Measurements from ENCODE around the gene SOWAHC. TPM values are rescaled to one million over a fixed set of nuclear protein-coding genes. Genes with fewer than 3 reads are reported as not detected.

Gene SOWAHC
- total RNA-seq, 1 donor from 2014 or later: 20.8 TPM

DNA sequence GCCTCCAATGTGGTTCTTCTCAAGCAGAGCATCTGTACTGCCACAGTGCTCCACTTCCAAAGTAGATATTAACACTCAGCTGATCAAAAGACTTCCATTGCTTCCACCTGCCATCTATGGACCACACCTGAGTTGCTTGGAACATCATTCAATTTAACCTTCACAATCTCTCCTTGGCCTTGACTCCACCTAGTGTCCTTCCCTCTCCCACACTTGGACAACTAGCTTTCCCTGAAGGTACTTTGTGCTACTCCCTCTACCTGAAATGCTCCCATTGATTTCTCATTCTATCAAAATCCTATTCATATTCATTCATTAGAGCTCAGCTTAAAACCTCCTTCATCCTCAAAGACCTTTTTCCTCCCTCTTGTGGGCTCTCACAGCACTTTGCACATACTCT lies 48.7 kb downstream of the SOWAHC start:
- Histone ChIP-seq H3K4me1 (no peaks in the 10 kb centered on the region), H3K9me3 (no peaks in the 10 kb centered on the region), H3K4me3 (no peak overlapping the region), H3K27me3 (ENCODE audit: low read depth) (no peaks in the 10 kb centered on the region), H3K27ac (no peak overlapping the region), H3K36me3 (no peaks in the 10 kb centered on the region)
- TF ChIP-seq, protein P1, sequence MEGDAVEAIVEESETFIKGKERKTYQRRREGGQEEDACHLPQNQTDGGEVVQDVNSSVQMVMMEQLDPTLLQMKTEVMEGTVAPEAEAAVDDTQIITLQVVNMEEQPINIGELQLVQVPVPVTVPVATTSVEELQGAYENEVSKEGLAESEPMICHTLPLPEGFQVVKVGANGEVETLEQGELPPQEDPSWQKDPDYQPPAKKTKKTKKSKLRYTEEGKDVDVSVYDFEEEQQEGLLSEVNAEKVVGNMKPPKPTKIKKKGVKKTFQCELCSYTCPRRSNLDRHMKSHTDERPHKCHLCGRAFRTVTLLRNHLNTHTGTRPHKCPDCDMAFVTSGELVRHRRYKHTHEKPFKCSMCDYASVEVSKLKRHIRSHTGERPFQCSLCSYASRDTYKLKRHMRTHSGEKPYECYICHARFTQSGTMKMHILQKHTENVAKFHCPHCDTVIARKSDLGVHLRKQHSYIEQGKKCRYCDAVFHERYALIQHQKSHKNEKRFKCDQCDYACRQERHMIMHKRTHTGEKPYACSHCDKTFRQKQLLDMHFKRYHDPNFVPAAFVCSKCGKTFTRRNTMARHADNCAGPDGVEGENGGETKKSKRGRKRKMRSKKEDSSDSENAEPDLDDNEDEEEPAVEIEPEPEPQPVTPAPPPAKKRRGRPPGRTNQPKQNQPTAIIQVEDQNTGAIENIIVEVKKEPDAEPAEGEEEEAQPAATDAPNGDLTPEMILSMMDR (IDR thresholded peaks at IDR 0.05): peak; percentile 26
- DNase-seq (no peak), ATAC-seq (peak in 1 of 2 donors; percentile 47)
- intact Hi-C loops (cut with DNase I): no loop called here

DNA sequence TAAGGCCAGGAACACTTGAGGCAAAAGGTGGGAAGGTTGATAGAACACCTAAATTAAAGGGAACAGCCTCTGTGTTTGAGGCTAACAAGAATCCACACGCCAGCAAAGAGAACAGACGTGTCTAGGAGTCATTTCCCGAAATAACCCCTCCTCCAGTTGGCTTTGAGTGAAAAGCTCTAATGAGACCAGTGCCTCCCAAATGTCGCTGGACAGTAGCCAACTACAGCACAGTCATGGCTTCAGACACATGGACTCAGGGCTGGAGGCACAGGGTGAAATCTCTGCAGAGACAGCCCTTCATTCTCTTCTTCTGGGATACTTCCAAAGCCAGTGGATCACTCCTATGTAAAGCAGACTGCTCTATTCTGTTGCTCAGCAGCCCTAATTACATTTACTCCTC lies 49.6 kb downstream of the SOWAHC start:
- TF ChIP-seq, protein P1 (IDR thresholded peaks at IDR 0.05): no peak
- DNase-seq (no peak), ATAC-seq (peak in 1 of 2 donors; percentile 46)
- Histone ChIP-seq H3K4me3 (no peak overlapping the region), H3K27ac (no peak overlapping the region), H3K9me3 (no peaks in the 10 kb centered on the region), H3K4me1 (no peaks in the 10 kb centered on the region), H3K36me3 (no peaks in the 10 kb centered on the region), H3K27me3 (ENCODE audit: low read depth) (no peaks in the 10 kb centered on the region)
- intact Hi-C loops (cut with DNase I): no loop called here

DNA sequence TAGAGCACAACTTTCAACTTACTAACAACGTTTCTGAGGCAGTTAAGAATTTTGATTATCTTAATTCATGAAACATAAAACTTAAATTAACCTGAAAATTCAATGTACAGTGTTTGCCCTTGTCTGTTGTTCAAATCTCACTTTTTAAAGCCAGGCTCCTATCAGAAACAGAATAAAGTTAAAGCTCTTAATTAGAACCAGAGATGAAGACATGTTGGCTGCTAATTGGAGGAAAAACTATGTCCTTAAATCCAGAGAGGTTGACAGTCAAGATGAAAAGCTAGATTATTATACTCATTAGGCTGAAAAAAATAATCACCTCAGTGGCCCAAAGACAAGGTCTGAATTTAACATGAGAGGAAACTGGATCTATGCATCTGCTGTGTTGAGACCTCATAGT lies 52.3 kb downstream of the SOWAHC start:
- ATAC-seq: no peak
- Histone ChIP-seq H3K27ac (no peak overlapping the region), H3K36me3 (no peaks in the 10 kb centered on the region), H3K27me3 (ENCODE audit: low read depth) (no peaks in the 10 kb centered on the region), H3K4me3 (no peak overlapping the region), H3K9me3 (no peaks in the 10 kb centered on the region), H3K4me1 (no peaks in the 10 kb centered on the region)
- TF ChIP-seq, protein P1 (IDR thresholded peaks at IDR 0.05): no peak
- no peak for DNase-seq
- intact Hi-C loops (cut with DNase I): no loop called here

Other genes starting within 250 kb of the SOWAHC start
- gene SEPTIN10, start 398 bp upstream of the SOWAHC start, total RNA-seq: 86.9 TPM
- 84.4 TPM for gene RGPD5, start 179.9 kb downstream of the SOWAHC start, total RNA-seq

Measured in lower lobe of right lung (tissue), 2 donors.